Measurements from ENCODE around the gene OSBP2.

- TF ChIP-seq, protein P1, sequence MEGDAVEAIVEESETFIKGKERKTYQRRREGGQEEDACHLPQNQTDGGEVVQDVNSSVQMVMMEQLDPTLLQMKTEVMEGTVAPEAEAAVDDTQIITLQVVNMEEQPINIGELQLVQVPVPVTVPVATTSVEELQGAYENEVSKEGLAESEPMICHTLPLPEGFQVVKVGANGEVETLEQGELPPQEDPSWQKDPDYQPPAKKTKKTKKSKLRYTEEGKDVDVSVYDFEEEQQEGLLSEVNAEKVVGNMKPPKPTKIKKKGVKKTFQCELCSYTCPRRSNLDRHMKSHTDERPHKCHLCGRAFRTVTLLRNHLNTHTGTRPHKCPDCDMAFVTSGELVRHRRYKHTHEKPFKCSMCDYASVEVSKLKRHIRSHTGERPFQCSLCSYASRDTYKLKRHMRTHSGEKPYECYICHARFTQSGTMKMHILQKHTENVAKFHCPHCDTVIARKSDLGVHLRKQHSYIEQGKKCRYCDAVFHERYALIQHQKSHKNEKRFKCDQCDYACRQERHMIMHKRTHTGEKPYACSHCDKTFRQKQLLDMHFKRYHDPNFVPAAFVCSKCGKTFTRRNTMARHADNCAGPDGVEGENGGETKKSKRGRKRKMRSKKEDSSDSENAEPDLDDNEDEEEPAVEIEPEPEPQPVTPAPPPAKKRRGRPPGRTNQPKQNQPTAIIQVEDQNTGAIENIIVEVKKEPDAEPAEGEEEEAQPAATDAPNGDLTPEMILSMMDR (IDR thresholded peaks at IDR 0.05; ENCODE audit: low read length): no peak
- no peak for TF ChIP-seq EZH2 (IDR thresholded peaks at IDR 0.05; ENCODE audit: borderline replicate concordance, low read length)
Observed at GRCh38 chr22:30780026-30780425, 85.4 kb downstream of the OSBP2 start.

All from OCI-LY1 (cell line).